Astrocyte of the spinal cord (primary cell): Measurements from ENCODE around the gene CAND1.
"Not testable (repeated sequence)": the region's sequence is repeated elsewhere in the genome, so short reads cannot be mapped to it uniquely, and the experiment has no call there.

Source experiments
- DNase-seq: peaks from one replicate; pipeline ENCODE4 v3.0.0; 2011; ENCODE audit warnings: low read depth, low spot score
- H3K4me3 ChIP-seq: 2 replicates; pipeline ENCODE4 v1.5.1; 2011; ENCODE audit warnings: low read depth, mild to moderate bottlenecking, low read length, moderate library complexity
- CTCF ChIP-seq: IDR thresholded peaks from 2 replicates; pipeline ENCODE4 v1.5.1; 2012; ENCODE audit warnings: low read depth, mild to moderate bottlenecking, low read length, inconsistent platforms
- in situ Hi-C: cut with HindIII; loops from 2 replicates; pipeline ENCODE4 v1.10.0; 2017; ENCODE audit warnings: low sequenced_read_pairs

Gene CAND1

GRCh38 chr12:67339530-67339929 lies 70.4 kb downstream of the CAND1 start:
- TF ChIP-seq CTCF, result no peak
- no peak for DNase-seq
- in situ Hi-C loops, result no loop called here
- no peak overlapping the region for H3K4me3 ChIP-seq

- in situ Hi-C loops, DNase-seq, H3K4me3 ChIP-seq: not testable (repeated sequence)
These were observed 71.9 kb downstream of the CAND1 start for GRCh38 chr12:67341086-67341485.

GRCh38 chr12:67344979-67345710 lies 76.0 kb downstream of the CAND1 start:
- in situ Hi-C loops, result no loop called here
- DNase-seq, result no peak
- no peak for TF ChIP-seq CTCF
- H3K4me3 ChIP-seq, result no peak overlapping the region

- H3K4me3 ChIP-seq, result no peak overlapping the region
- DNase-seq, result no peak
- TF ChIP-seq CTCF, result no peak
- in situ Hi-C loops, result no loop called here
These were observed 79.5 kb downstream of the CAND1 start for GRCh38 chr12:67348683-67349082.

- no peak for DNase-seq
- in situ Hi-C loops, result no loop called here
- TF ChIP-seq CTCF, result no peak
- no peak overlapping the region for H3K4me3 ChIP-seq
These were observed 83.5 kb downstream of the CAND1 start for GRCh38 chr12:67352682-67353081.

- no peak for TF ChIP-seq CTCF
- in situ Hi-C loops, result no loop called here
- H3K4me3 ChIP-seq, result no peak overlapping the region
- no peak for DNase-seq
These were observed 85.2 kb downstream of the CAND1 start for GRCh38 chr12:67354322-67354721.

GRCh38 chr12:67354966-67355365 lies 85.8 kb downstream of the CAND1 start:
- DNase-seq, result no peak
- H3K4me3 ChIP-seq, result no peak overlapping the region
- no peak for TF ChIP-seq CTCF
- in situ Hi-C loops, result no loop called here
